Measurements from ENCODE around the gene XRCC5. TPM values are rescaled to one million over a fixed set of nuclear protein-coding genes. Genes with fewer than 3 reads are reported as not detected.

XRCC5 gene
- total and polyA plus RNA-seq, 3 donors from 2014 or later = 132 to 145 (median 133) TPM

GRCh38 chr2:216159144-216159543 is 50.0 kb downstream of the XRCC5 start:
- TF ChIP-seq POLR2A (IDR thresholded peaks at IDR 0.05) = no peak
- TF ChIP-seq CTCF (IDR thresholded peaks at IDR 0.05) = no peak
- Histone ChIP-seq H3K27me3 (no peaks in the 10 kb centered on the region), H3K36me3 (ENCODE audit: low read depth, missing control alignments) (no peaks in the 10 kb centered on the region), H3K27ac (no peak overlapping the region), H3K4me3 (no peak overlapping the region), H3K9me3 (no peaks in the 10 kb centered on the region), H3K4me1 (no peaks in the 10 kb centered on the region)
- WGBS, 2 donors = 65 to 66% methylated on average over 2 of the region's 2 CpGs
- intact Hi-C loops (cut with DNase I; ENCODE audit: low total_unique reads) = no loop called here
- no peak for DNase-seq

- DNase-seq = no peak
- no peak for TF ChIP-seq CTCF (IDR thresholded peaks at IDR 0.05)
- intact Hi-C loops (cut with DNase I; ENCODE audit: low total_unique reads) = no loop called here
- Histone ChIP-seq H3K9me3 (no peaks in the 10 kb centered on the region), H3K27ac (no peak overlapping the region), H3K4me1 (no peaks in the 10 kb centered on the region), H3K4me3 (no peak overlapping the region), H3K36me3 (ENCODE audit: low read depth, missing control alignments) (no peaks in the 10 kb centered on the region), H3K27me3 (no peaks in the 10 kb centered on the region)
- WGBS, 2 donors = 63 to 71% methylated on average over 1 of the region's 1 CpG
Measured at GRCh38 chr2:216159646-216160045, 50.5 kb downstream of the XRCC5 start.

GRCh38 chr2:216160786-216161185 is 51.6 kb downstream of the XRCC5 start:
- Histone ChIP-seq H3K36me3 (ENCODE audit: low read depth, missing control alignments) (no peaks in the 10 kb centered on the region), H3K4me3 (no peak overlapping the region), H3K9me3 (no peaks in the 10 kb centered on the region), H3K27ac (no peak overlapping the region), H3K4me1 (no peaks in the 10 kb centered on the region), H3K27me3 (no peaks in the 10 kb centered on the region)
- TF ChIP-seq POLR2A (IDR thresholded peaks at IDR 0.05) = no peak
- no peak for TF ChIP-seq CTCF (IDR thresholded peaks at IDR 0.05)
- 74 to 91% methylated on average over 4 of the region's 4 CpGs for WGBS, 2 donors
- no peak for DNase-seq
- intact Hi-C loops (cut with DNase I; ENCODE audit: low total_unique reads) = no loop called here

- 92 to 93% methylated on average over 4 of the region's 4 CpGs for WGBS, 2 donors
- no peak overlapping the region for H3K27ac ChIP-seq
- intact Hi-C loops (cut with DNase I; ENCODE audit: low total_unique reads) = no loop called here
- no peaks in the 10 kb centered on the region for H3K4me1 ChIP-seq
- no peak for DNase-seq
- H3K36me3 ChIP-seq (ENCODE audit: low read depth, missing control alignments) = no peaks in the 10 kb centered on the region
- TF ChIP-seq POLR2A (IDR thresholded peaks at IDR 0.05) (no peak), CTCF (IDR thresholded peaks at IDR 0.05) (no peak)
- no peaks in the 10 kb centered on the region for H3K27me3 ChIP-seq
- H3K4me3 ChIP-seq = no peak overlapping the region
- H3K9me3 ChIP-seq = no peaks in the 10 kb centered on the region
Measured at GRCh38 chr2:216161967-216162366, 52.8 kb downstream of the XRCC5 start.

GRCh38 chr2:216163518-216163917 is 54.4 kb downstream of the XRCC5 start:
- no peaks in the 10 kb centered on the region for H3K36me3 ChIP-seq (ENCODE audit: low read depth, missing control alignments)
- H3K27me3 ChIP-seq = no peaks in the 10 kb centered on the region
- no peak overlapping the region for H3K4me3 ChIP-seq
- intact Hi-C loops (cut with DNase I; ENCODE audit: low total_unique reads) = no loop called here
- H3K27ac ChIP-seq = no peak overlapping the region
- no peak for DNase-seq
- TF ChIP-seq POLR2A (IDR thresholded peaks at IDR 0.05) (no peak), CTCF (IDR thresholded peaks at IDR 0.05) (no peak)
- H3K4me1 ChIP-seq = no peaks in the 10 kb centered on the region
- no peaks in the 10 kb centered on the region for H3K9me3 ChIP-seq
- 62 to 77% methylated on average over 4 of the region's 4 CpGs for WGBS, 2 donors

Data from testis (tissue), 3 donors.